ENCODE measurements around the gene MATCAP1. TPM values are rescaled to one million over a fixed set of nuclear protein-coding genes. Genes with fewer than 3 reads are reported as not detected.
A peak's percentile ranks its signal among the peaks of the same experiment; 100 is the strongest.

The MATCAP1 gene
- total RNA-seq, 4 donors from 2014 or later = 20.3 to 50.0 (median 32.4) TPM

GRCh38 chr16:67184995-67185650 is 1.4 kb upstream of the MATCAP1 start:
- H3K27me3 ChIP-seq = no peaks in the 10 kb centered on the region

GRCh38 chr16:67184453-67184994 is 761 bp upstream of the MATCAP1 start:
- TF ChIP-seq POLR2A (IDR thresholded peaks at IDR 0.05) = no peak
- TF ChIP-seq CTCF (IDR thresholded peaks at IDR 0.05) = no peak
- Histone ChIP-seq H3K27me3 (no peaks in the 10 kb centered on the region), H3K9me3 (no peaks in the 10 kb centered on the region), H3K36me3 (no peaks in the 10 kb centered on the region), H3K4me3 (replicated peaks in 1 of 3) (peak overlapping the region in 2 of 3 donors; percentile 42 to 69), H3K27ac (peak overlapping the region in 2 of 3 donors; percentile 89 to 95), H3K4me1 (peaks cover 15 to 25% of the 10 kb centered on the region in 2 donors)
- no peak for DNase-seq
- WGBS, 2 donors = 6 to 7% methylated on average over 25 to 50 of the region's 59 CpGs
- intact Hi-C loops (cut with DNase I) = loop anchor here (10.0 kb wide), 2 partner anchors 210 to 290 kb away; no protein-coding TSS in a partner anchor

More at GRCh38 chr16:67184995-67185650, 1.4 kb upstream of the MATCAP1 start:
- TF ChIP-seq POLR2A (IDR thresholded peaks at IDR 0.05) = no peak
- TF ChIP-seq CTCF (IDR thresholded peaks at IDR 0.05) = peak; percentile 45 to 89 (median 80)
- DNase-seq = peak; percentile 95
- Histone ChIP-seq H3K4me1 (peaks cover 15 to 25% of the 10 kb centered on the region in 2 donors), H3K27ac (no peak overlapping the region), H3K4me3 (replicated peaks in 1 of 3) (no peak overlapping the region), H3K36me3 (no peaks in the 10 kb centered on the region), H3K9me3 (no peaks in the 10 kb centered on the region)
- WGBS, 2 donors = 31% methylated on average over 15 of the region's 43 CpGs; no CpG with 5 or more reads in 1 of the 2 donors
- intact Hi-C loops (cut with DNase I) = loop anchor here (10.0 kb wide), 2 partner anchors 210 to 290 kb away; no protein-coding TSS in a partner anchor

GRCh38 chr16:67183284-67183626 is 508 bp downstream of the MATCAP1 start:
- no peaks in the 10 kb centered on the region for H3K27me3 ChIP-seq
- WGBS, 2 donors = 12% methylated on average over 11 of the region's 11 CpGs
- H3K4me3 ChIP-seq (replicated peaks in 1 of 3) = peak overlapping the region in 1 of 3 donors; percentile 69
- H3K36me3 ChIP-seq = no peaks in the 10 kb centered on the region
- intact Hi-C loops (cut with DNase I) = loop anchor here (10.0 kb wide), 2 partner anchors 208 to 288 kb away; no protein-coding TSS in a partner anchor
- H3K27ac ChIP-seq = peak overlapping the region in 2 of 3 donors; percentile 89 to 95
- no peak for DNase-seq
- TF ChIP-seq CTCF (IDR thresholded peaks at IDR 0.05) = no peak
- TF ChIP-seq POLR2A (IDR thresholded peaks at IDR 0.05) = no peak
- no peaks in the 10 kb centered on the region for H3K9me3 ChIP-seq
- H3K4me1 ChIP-seq = peaks cover 20 to 32% of the 10 kb centered on the region in 2 donors

GRCh38 chr16:67182288-67182687 is 1.5 kb downstream of the MATCAP1 start:
- Histone ChIP-seq H3K9me3 (no peaks in the 10 kb centered on the region), H3K27ac (no peak overlapping the region), H3K4me3 (replicated peaks in 1 of 3) (no peak overlapping the region), H3K36me3 (no peaks in the 10 kb centered on the region), H3K27me3 (no peaks in the 10 kb centered on the region), H3K4me1 (peaks cover 26 to 38% of the 10 kb centered on the region in 2 donors)
- DNase-seq = no peak
- TF ChIP-seq CTCF (IDR thresholded peaks at IDR 0.05) (no peak), POLR2A (IDR thresholded peaks at IDR 0.05) (no peak)
- 89 to 97% methylated on average over 2 of the region's 2 CpGs for WGBS, 2 donors
- intact Hi-C loops (cut with DNase I) = loop anchor here (10.0 kb wide), 2 partner anchors 207 to 287 kb away; no protein-coding TSS in a partner anchor

- no peaks in the 10 kb centered on the region for H3K36me3 ChIP-seq
- TF ChIP-seq POLR2A (IDR thresholded peaks at IDR 0.05) (no peak), CTCF (IDR thresholded peaks at IDR 0.05) (no peak)
- H3K4me1 ChIP-seq = peaks cover 26 to 38% of the 10 kb centered on the region in 2 donors
- intact Hi-C loops (cut with DNase I) = loop anchor here (10.0 kb wide), 2 partner anchors 207 to 287 kb away; no protein-coding TSS in a partner anchor
- H3K9me3 ChIP-seq = no peaks in the 10 kb centered on the region
- no peak overlapping the region for H3K27ac ChIP-seq
- H3K27me3 ChIP-seq = no peaks in the 10 kb centered on the region
- no peak overlapping the region for H3K4me3 ChIP-seq (replicated peaks in 1 of 3)
- WGBS, 2 donors = 54 to 68% methylated on average over 2 of the region's 2 CpGs
- no peak for DNase-seq
These were observed 2.4 kb downstream of the MATCAP1 start for GRCh38 chr16:67181346-67181745.

Data from thyroid gland (tissue), 4 donors.